HFFc6 (cell line): Measurements from ENCODE around the gene ESX1. TPM values are rescaled to one million over a fixed set of nuclear protein-coding genes. Genes with fewer than 3 reads are reported as not detected.

ENCODE experiments used
- DNase-seq: peaks from one replicate; pipeline ENCODE4 v3.0.0-alpha.2; 2018
- H3K27ac Mint-ChIP-seq: 2 replicates; pipeline ENCODE4 v1.8.0; 2020; ENCODE audit warnings: mild to moderate bottlenecking, mixed read lengths
- H3K27me3 Mint-ChIP-seq: 2 replicates; pipeline ENCODE4 v1.8.0; 2021; ENCODE audit warnings: mild to moderate bottlenecking, moderate library complexity, mixed read lengths; ENCODE audit not compliant: insufficient read depth
- H3K36me3 Mint-ChIP-seq: 2 replicates; pipeline ENCODE4 v1.8.0; 2021; ENCODE audit warnings: low read depth, mixed read lengths
- H3K4me1 Mint-ChIP-seq: 2 replicates; pipeline ENCODE4 v1.8.0; 2020; ENCODE audit warnings: low read depth, mixed read lengths
- H3K4me3 Mint-ChIP-seq: 2 replicates; pipeline ENCODE4 v1.8.0; 2020; ENCODE audit warnings: mild to moderate bottlenecking, moderate library complexity, mixed read lengths
- H3K9me3 Mint-ChIP-seq: 2 replicates; pipeline ENCODE4 v1.8.0; 2020; ENCODE audit warnings: mild to moderate bottlenecking, mixed read lengths
- long read RNA-seq: library from polyadenylated mRNA; unstranded; transcript quantifications from one replicate; pipeline ENCODE4 v2.0.0, GENCODE V29; 2019
- total RNA-seq, 6 experiments: library from RNA; stranded (reverse); fragmentation: NEBNext Ultra II Directional; extraction: Animal tissue kit (Norgen Biotek cat#: 25700); gene quantifications; 2 replicates in 1 of 6; 3 replicates in 5 of 6; pipeline ENCODE4 v1.2.3, GENCODE V29; 2021
- TF ChIP-seq, protein P1 (sequence below): fragments of 200-600 bp; sonication (generic); IDR thresholded peaks from 2 replicates; pipeline ENCODE4 v1.5.0; 2021; ENCODE audit warnings: antibody characterized with exemption, mild to moderate bottlenecking

ESX1 gene
- not detected for total RNA-seq
- long read RNA-seq = 0 reads

DNA sequence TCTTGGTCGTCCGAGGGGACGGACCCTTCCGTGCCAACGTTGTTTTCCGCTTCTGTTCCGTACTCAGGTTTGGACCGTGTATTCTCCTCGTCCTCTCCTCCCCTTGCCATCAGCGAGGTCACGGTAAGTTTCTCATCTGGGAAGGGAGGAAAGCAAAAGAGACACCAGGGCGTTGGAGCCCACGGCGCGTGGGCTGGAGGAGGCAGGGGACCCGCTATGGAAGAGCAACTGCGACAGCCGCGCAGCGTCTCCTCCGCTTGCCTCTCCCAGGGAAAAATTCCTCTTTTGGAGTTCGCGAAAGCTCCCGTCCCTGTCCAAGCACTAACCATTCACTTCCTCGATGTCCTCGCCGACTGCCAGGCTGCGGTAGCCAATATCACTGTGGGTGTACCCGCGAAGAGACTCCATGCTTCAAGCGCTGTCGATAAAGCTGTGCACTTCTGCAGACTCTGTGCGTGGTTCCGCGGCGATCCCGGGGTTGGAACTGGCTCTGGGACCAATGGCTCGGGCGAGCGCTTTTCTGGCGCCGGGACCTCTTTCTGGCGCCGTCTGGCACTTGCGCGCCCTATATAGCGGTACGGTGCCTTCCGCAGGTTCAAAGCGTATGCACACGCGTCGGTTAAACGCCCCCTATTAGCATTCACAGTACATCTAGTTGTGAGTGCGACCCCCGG, at the start of gene ESX1:
Gene ESX1 (minus strand): TSS at position 492 of the 674 bp plus-strand sequence. CDS start 84 bp downstream, at position 408.
- no peaks in the 10 kb centered on the region for H3K36me3 Mint-ChIP-seq
- H3K9me3 Mint-ChIP-seq = no peaks in the 10 kb centered on the region
- H3K4me1 Mint-ChIP-seq = peaks cover 8% of the 10 kb centered on the region
- peaks cover 23% of the 10 kb centered on the region for H3K27me3 Mint-ChIP-seq
- no peak within 1 kb of the TSS for H3K27ac Mint-ChIP-seq
- peak within 1 kb of the TSS; percentile 73 for H3K4me3 Mint-ChIP-seq
- TF ChIP-seq, protein P1, sequence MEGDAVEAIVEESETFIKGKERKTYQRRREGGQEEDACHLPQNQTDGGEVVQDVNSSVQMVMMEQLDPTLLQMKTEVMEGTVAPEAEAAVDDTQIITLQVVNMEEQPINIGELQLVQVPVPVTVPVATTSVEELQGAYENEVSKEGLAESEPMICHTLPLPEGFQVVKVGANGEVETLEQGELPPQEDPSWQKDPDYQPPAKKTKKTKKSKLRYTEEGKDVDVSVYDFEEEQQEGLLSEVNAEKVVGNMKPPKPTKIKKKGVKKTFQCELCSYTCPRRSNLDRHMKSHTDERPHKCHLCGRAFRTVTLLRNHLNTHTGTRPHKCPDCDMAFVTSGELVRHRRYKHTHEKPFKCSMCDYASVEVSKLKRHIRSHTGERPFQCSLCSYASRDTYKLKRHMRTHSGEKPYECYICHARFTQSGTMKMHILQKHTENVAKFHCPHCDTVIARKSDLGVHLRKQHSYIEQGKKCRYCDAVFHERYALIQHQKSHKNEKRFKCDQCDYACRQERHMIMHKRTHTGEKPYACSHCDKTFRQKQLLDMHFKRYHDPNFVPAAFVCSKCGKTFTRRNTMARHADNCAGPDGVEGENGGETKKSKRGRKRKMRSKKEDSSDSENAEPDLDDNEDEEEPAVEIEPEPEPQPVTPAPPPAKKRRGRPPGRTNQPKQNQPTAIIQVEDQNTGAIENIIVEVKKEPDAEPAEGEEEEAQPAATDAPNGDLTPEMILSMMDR = no peak
- DNase-seq = no peak

GRCh38 chrX:104295636-104296035, 40.9 kb upstream of the ESX1 start:
- Mint-ChIP-seq H3K27me3 (peaks cover 7% of the 10 kb centered on the region), H3K36me3 (no peaks in the 10 kb centered on the region), H3K27ac (no peak overlapping the region), H3K4me1 (no peaks in the 10 kb centered on the region), H3K4me3 (no peak overlapping the region), H3K9me3 (no peaks in the 10 kb centered on the region)
- TF ChIP-seq, protein P1 = no peak
- DNase-seq = no peak

- Mint-ChIP-seq H3K4me1 (peaks cover 21% of the 10 kb centered on the region), H3K27ac (no peak overlapping the region), H3K27me3 (peaks cover 4% of the 10 kb centered on the region), H3K36me3 (no peaks in the 10 kb centered on the region), H3K4me3 (no peak overlapping the region; the same call in 1 of the 2 replicates), H3K9me3 (no peaks in the 10 kb centered on the region)
- TF ChIP-seq, protein P1 = no peak
- peak; percentile 5 for DNase-seq
Measured at GRCh38 chrX:104288961-104289360, 34.2 kb upstream of the ESX1 start.

- H3K27ac Mint-ChIP-seq = no peak overlapping the region
- H3K9me3 Mint-ChIP-seq = no peaks in the 10 kb centered on the region
- H3K4me1 Mint-ChIP-seq = peaks cover 21% of the 10 kb centered on the region
- H3K27me3 Mint-ChIP-seq = peaks cover 4% of the 10 kb centered on the region
- TF ChIP-seq, protein P1 = no peak
- no peaks in the 10 kb centered on the region for H3K36me3 Mint-ChIP-seq
- no peak for DNase-seq
- H3K4me3 Mint-ChIP-seq = no peak overlapping the region
Measured at GRCh38 chrX:104288269-104288668, 33.5 kb upstream of the ESX1 start.

- peaks cover 7% of the 10 kb centered on the region; the same call in 1 of the 2 replicates for H3K27me3 Mint-ChIP-seq
- DNase-seq = no peak
- TF ChIP-seq, protein P1 = no peak
- H3K36me3 Mint-ChIP-seq = no peaks in the 10 kb centered on the region
- H3K4me1 Mint-ChIP-seq = peaks cover 21% of the 10 kb centered on the region
- H3K9me3 Mint-ChIP-seq = no peaks in the 10 kb centered on the region
- no peak overlapping the region for H3K4me3 Mint-ChIP-seq
- no peak overlapping the region for H3K27ac Mint-ChIP-seq
Measured at GRCh38 chrX:104285201-104285600, 30.5 kb upstream of the ESX1 start.
